HepG2 (cell line): Measurements from ENCODE around the gene TOMM7.

ENCODE experiments used
- ATF2 ChIP-seq: sonication (generic); formaldehyde crosslinking; IDR thresholded peaks from 2 replicates; pipeline ENCODE4 v1.4.0; 2020; ENCODE audit warnings: missing genetic modification reagents
- EP300 ChIP-seq, 3 experiments: sonication (generic) in 1 of 3; formaldehyde crosslinking in 1 of 3; IDR thresholded peaks; 2 replicates each; pipeline versions ENCODE4 v1.5.1 to v1.6.1; 2011 to 2020; ENCODE audit warnings: low read depth in 2 of 3, low read length in 2 of 3, borderline replicate concordance in 1 of 3, improper control_type of control experiment in 1 of 3, mild to moderate bottlenecking in 1 of 3, missing genetic modification reagents in 1 of 3, moderate library complexity in 1 of 3
- KLF11 ChIP-seq: IDR thresholded peaks from 2 replicates; pipeline ENCODE4 v1.6.1; 2016; ENCODE audit warnings: missing compliant biosample characterization
- RBAK ChIP-seq: sonication (generic); formaldehyde crosslinking; IDR thresholded peaks from 2 replicates; pipeline ENCODE4 v1.5.1; 2020; ENCODE audit warnings: mild to moderate bottlenecking, missing genetic modification reagents
- SMAD1 ChIP-seq: sonication (generic); formaldehyde crosslinking; IDR thresholded peaks from 2 replicates; pipeline ENCODE4 v1.4.0; 2020; ENCODE audit warnings: missing genetic modification reagents, low read depth, mild to moderate bottlenecking, borderline replicate concordance
- SP2 ChIP-seq: sonication (generic); formaldehyde crosslinking; IDR thresholded peaks from 2 replicates; pipeline ENCODE4 v1.5.1; 2020; ENCODE audit warnings: mild to moderate bottlenecking, missing genetic modification reagents
- YY1 ChIP-seq: IDR thresholded peaks from 2 replicates; pipeline ENCODE4 v1.6.1; 2011; ENCODE audit warnings: low read length, low read depth, moderate library complexity, mild to moderate bottlenecking; ENCODE audit not compliant: insufficient read depth, insufficient replicate concordance
- ZFX ChIP-seq: sonication (generic); formaldehyde crosslinking; IDR thresholded peaks from 2 replicates; pipeline ENCODE4 v1.4.0; 2020; ENCODE audit warnings: mild to moderate bottlenecking, low read depth, missing genetic modification reagents, moderate library complexity
- ZNF660 ChIP-seq: sonication (generic); formaldehyde crosslinking; IDR thresholded peaks from 2 replicates; pipeline ENCODE4 v1.5.1; 2020; ENCODE audit warnings: mild to moderate bottlenecking, low read depth, missing genetic modification reagents, borderline replicate concordance

DNA sequence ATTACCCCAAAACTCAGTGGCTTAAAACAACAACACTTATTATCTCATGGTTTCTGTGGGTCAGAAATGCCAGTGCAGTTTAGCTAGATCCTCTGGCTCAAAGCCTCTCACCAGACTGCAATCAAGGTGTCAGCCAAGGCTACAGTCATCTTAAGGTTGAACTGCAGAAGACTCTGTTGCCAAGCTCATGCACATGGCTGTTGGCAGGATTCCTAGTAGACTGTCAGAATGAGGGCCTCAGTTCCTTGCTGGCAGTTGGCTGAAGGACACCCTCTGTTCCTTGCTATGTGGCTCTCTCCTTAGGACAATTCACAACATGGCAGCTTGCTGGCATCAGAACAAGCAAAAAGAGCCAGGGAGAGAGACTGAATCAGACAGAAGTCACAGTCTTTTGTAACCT, 34.7 kb downstream of the TOMM7 start:
- no peak for TF ChIP-seq RBAK (CRISPR knock-in tag)
- no peak for TF ChIP-seq EP300 (IDR thresholded peaks at IDR 0.05; ENCODE audit: low read depth in 2 of 2, low read length in 2 of 2)
- no peak for TF ChIP-seq EP300 (CRISPR knock-in tag; IDR thresholded peaks at IDR 0.05; ENCODE audit: borderline replicate concordance)
- no peak for TF ChIP-seq ATF2 (CRISPR knock-in tag)
- no peak for TF ChIP-seq ZFX (CRISPR knock-in tag)
- no peak for TF ChIP-seq ZNF660 (CRISPR knock-in tag)
- TF ChIP-seq SP2: no peak
- no peak for TF ChIP-seq SMAD1 (CRISPR knock-in tag)
- no peak for TF ChIP-seq KLF11
- no peak for TF ChIP-seq YY1
